HFF-Myc (cell line): Measurements from ENCODE around the gene ARHGDIG.

Experiments used
- DNase-seq: peaks from one replicate; pipeline ENCODE4 v3.0.0-alpha.2; 2011; ENCODE audit warnings: low read depth; ENCODE audit errors: extremely low read depth
- H3K4me3 ChIP-seq: replicated peaks from 2 replicates; pipeline ENCODE4 v1.5.1; 2011; ENCODE audit warnings: low read depth, mild to moderate bottlenecking, control low read depth, low read length
- TF ChIP-seq, protein P1 (sequence below): IDR thresholded peaks from 2 replicates; pipeline ENCODE4 v1.5.1; 2012; ENCODE audit warnings: mild to moderate bottlenecking, low read depth, low read length, control low read depth; ENCODE audit errors: missing control alignments

The ARHGDIG gene

DNA sequence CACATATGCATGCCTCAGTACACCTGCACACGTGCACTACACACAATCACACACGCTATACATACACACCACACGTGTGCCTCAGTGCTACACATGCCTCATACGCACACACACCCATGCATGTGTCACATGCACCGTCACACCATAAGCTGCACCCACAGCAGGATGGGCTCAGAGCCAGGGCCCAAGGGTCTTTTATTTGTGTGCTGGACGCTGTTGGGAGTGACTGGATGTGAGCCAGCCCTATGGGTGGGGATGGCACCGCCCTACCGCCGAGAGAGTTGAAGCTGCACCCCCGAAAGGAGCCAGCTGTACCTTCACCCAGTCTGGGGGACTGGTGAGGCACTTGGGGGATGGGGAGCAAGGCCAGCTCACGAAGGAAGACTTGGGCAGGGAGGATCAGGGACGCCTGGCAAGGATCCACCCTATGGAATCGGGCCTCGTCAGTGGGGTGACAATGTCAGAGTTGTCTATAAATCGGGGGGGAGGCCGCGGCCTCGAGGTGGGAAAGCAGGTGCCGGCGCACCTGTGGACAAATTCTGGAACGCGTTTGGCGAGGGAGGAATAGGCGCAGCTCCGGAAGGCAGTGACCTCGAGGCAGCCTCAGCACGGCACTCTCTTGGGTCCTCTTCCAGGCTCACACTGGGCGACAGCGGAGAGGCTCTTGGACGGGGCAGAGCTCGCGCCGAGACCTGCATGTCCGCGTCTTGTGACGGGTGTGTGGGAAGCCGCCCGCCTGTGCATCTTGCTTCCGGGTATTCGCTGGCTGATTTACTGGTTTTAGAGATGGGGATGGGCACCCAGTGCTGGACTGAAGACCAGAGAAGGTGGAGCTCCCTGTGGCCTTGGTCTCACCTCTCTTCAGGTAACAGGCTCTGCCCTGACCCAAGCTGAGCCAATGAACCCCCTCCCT is 12.0 kb upstream of the ARHGDIG start:
- TF ChIP-seq, protein P1, sequence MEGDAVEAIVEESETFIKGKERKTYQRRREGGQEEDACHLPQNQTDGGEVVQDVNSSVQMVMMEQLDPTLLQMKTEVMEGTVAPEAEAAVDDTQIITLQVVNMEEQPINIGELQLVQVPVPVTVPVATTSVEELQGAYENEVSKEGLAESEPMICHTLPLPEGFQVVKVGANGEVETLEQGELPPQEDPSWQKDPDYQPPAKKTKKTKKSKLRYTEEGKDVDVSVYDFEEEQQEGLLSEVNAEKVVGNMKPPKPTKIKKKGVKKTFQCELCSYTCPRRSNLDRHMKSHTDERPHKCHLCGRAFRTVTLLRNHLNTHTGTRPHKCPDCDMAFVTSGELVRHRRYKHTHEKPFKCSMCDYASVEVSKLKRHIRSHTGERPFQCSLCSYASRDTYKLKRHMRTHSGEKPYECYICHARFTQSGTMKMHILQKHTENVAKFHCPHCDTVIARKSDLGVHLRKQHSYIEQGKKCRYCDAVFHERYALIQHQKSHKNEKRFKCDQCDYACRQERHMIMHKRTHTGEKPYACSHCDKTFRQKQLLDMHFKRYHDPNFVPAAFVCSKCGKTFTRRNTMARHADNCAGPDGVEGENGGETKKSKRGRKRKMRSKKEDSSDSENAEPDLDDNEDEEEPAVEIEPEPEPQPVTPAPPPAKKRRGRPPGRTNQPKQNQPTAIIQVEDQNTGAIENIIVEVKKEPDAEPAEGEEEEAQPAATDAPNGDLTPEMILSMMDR: no peak
- DNase-seq: no peak
- no peak overlapping the region for H3K4me3 ChIP-seq

DNA sequence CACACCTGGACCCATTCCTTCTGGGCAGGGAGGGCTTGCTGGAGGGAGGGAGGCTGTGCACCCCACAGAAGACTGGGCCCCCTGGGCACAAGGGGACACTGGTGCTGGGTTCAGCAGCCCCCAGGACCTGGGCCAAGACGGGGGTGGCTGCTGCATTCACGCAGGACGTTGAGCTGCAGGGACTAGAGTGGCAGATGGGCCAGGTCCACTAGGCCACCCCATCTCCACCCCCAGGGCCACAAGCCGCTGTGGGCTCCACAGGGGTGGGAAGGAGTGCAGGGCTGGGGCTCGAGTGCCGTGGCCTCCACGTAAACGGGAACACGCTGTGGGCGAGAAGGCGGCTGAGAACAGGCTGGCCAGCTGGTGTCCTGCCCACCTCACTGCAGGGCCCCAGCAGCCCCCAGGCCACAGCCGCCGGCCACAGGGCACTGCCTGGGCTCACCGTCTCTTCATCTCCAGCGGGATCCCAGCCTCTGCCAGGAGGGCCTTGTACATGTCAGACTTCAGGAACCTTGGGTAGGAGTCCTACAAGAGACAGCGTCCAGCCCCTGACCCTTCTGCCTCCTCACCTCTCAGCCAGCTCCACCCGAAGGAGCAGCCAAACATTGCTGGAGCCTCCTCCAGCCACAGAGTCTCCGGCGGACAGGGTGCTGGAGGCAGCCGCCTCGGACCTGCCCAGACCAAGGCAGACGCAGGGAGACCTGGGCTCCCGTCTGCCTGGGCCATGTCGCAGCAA is 11.2 kb upstream of the ARHGDIG start:
- TF ChIP-seq, protein P1: no peak
- DNase-seq: no peak
- no peak overlapping the region for H3K4me3 ChIP-seq

DNA sequence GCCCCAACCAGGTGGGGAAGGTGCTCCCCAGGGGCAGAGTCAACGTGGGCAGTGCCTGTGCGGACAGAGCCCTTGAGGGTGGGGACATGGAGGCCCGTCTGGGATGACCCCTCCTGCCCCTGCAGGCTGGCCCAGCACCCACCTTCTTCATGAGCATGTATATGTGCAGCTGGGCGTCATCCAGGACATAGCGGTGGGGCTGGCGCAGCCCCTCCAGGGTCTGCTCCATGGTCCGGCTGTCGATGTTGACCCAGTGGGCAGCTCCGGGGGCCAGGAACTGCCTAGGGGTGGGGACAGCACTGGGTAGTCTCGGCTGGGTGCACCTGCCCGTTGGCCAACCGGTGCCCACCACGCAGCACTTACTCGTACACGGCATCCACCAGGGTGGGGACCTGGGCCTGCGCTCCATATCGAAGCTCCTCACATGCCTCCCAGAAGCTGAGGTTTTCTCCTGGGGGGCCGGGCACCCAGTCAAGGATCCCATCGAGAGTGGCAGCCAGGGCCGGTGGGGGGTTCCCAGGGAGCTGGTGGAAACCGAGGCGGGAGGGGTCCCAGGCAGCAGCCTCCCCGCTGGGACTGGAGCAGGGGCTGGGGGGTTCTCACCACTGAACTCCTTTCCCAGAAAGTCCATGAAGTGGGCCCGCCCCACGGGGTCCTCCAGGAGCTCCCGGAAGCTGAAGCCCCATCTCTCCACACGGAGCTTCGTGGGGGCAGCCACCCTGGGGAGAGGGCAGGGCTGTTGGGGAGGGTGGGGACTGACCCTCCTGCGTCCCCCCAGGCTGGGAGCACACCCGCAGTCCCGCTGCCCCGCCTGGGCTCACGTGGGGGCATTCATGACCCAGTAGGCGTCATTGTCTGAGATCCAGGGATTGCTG is 9.8 kb upstream of the ARHGDIG start:
- TF ChIP-seq, protein P1: no peak
- no peak overlapping the region for H3K4me3 ChIP-seq

DNA sequence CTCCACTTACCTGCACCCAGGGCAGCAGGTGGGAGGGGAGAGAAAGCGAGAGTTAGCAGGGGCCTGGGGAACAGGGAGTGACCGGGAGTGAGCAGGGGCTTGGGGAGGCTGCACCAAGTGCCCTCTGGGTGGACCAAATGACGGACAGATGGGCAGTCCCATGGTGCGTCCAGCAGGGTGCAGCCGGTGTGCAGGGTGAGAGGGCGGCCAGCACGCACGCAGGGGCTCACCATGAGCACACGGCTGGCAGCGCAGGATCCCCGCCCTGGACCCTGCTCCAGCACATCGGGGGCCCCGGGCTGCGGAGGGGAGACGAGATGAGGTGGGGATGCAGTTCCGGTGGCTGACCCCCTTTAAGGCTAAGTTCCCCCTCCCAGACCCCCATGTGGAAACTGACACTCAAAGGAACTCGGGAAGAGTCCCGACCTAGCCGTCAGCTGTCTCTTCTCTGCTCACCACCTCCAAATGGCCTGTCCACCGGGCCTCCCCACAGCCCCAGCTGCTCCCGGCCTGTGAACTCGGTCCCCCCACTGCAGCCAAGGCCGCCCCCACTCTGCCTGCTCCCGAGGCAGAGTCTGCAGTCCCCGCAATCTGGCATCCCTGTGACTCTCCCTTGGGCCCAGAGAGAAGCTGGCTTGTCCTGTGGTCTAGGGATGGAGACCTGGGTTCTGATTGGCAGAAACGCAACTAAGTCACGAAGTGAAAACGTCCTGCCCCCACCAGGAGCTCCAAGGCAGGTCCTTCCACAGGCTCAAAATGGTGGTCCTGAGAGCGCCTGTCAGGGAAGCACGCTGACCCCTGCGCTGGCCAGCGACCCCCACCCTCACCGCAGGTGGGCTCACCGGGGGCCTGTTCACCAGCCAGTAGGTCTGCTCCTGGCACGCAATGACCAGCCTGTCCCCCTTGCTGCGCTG is 7.5 kb upstream of the ARHGDIG start:
- TF ChIP-seq, protein P1: no peak
- no peak overlapping the region for H3K4me3 ChIP-seq
- DNase-seq: no peak

More for the DNA sequence above, 9.8 kb upstream of the ARHGDIG start:
- no peak for DNase-seq

DNA sequence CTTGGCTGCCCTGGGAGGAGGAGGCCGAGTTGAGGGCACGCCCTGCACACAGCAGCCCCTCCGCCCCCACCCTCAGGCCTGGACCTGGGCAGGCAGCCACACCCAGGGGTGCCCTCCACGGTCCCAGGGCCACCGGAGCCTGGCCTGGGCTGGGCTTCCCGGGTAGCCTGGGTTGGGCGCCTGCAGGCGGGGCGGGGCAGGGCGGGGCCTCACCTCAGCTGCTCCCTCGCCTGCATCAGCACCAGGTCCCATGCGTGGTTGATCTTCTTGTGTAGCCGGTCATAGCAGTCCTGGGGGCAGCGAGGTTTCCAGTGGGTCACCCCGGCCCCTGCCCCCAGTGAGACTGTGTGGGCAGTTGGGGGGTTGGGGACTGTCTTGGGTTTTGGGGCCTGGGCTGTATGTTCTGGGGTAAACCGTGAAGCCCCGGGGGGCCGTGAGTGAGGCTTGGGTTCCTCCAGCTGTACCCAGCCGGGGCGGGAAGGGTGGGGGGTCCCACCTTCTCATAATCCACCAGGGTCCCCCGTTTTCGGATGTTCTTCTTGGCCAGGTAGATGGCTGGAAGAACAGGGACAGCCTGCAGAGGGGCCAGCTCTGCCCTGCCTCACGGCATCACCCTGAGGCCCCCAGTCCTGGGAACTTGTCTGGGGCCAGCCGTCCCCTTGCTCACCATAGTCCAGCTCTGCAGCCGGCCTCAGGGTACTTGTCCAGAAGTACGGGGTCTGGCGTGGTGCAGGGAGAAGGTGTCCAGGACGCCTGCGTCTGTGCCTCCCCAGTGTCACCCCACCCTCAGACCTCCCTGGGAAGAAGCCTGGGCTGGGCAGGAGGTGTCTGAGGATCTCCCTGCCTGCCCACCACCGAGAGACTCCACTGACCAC is 6.6 kb upstream of the ARHGDIG start:
- no peak for DNase-seq
- H3K4me3 ChIP-seq: no peak overlapping the region
- TF ChIP-seq, protein P1: no peak
